MCF 10A (cell line): ENCODE results near the gene PLEKHG7. TPM values are rescaled to one million over a fixed set of nuclear protein-coding genes. Genes with fewer than 3 reads are reported as not detected.

Experiments
- BruUV-seq: library from RNA; stranded (reverse); fragments of 400-500 nt; replicated peaks from 2 replicates; lab custom pipeline; 2021; lab: Mats Ljungman, UMichigan
- CTCF ChIA-PET: fragments of 300-600 bp; sonication (Branson Sonifier 250); formaldehyde crosslinking; extraction: SDS; loops from one replicate; lab custom pipeline; 2021; ENCODE audit warnings: antibody characterized with exemption, inconsistent platforms; lab: Yijun Ruan, JAX
- POLR2A ChIA-PET: fragments of 300-600, 350-650 bp; sonication (Branson Sonifier 250); formaldehyde crosslinking; extraction: SDS; loops from one replicate; lab custom pipeline; 2020; ENCODE audit warnings: antibody characterized with exemption, inconsistent platforms; lab: Yijun Ruan, JAX
- DNase-seq: peaks from one replicate; pipeline ENCODE4 v3.0.0-alpha.2; 2018; ENCODE audit not compliant: unreplicated experiment
- H3K27ac Mint-ChIP-seq: one replicate; pipeline ENCODE4 v1.8.0; 2022; ENCODE audit warnings: mild to moderate bottlenecking, low read depth, mixed read lengths; ENCODE audit not compliant: unreplicated experiment
- H3K27me3 Mint-ChIP-seq: one replicate; pipeline ENCODE4 v1.8.0; 2022; ENCODE audit warnings: mixed read lengths; ENCODE audit not compliant: insufficient read depth, unreplicated experiment
- H3K36me3 Mint-ChIP-seq: one replicate; pipeline ENCODE4 v1.8.0; 2022; ENCODE audit warnings: mild to moderate bottlenecking, moderate library complexity, mixed read lengths; ENCODE audit not compliant: insufficient read depth, unreplicated experiment
- H3K4me1 Mint-ChIP-seq: one replicate; pipeline ENCODE4 v1.8.0; 2022; ENCODE audit warnings: mixed read lengths; ENCODE audit not compliant: insufficient read depth, unreplicated experiment
- H3K4me3 Mint-ChIP-seq: one replicate; pipeline ENCODE4 v1.8.0; 2022; ENCODE audit warnings: mild to moderate bottlenecking, moderate library complexity, mixed read lengths; ENCODE audit not compliant: unreplicated experiment
- H3K9me3 Mint-ChIP-seq: one replicate; pipeline ENCODE4 v1.8.0; 2022; ENCODE audit warnings: mixed read lengths; ENCODE audit not compliant: unreplicated experiment
- CTCF ChIP-seq: fragments of 200-600 bp; IDR thresholded peaks from one replicate; pipeline ENCODE4 v1.8.0; 2022; ENCODE audit warnings: antibody characterized with exemption, mild to moderate bottlenecking; ENCODE audit not compliant: unreplicated experiment
- intact Hi-C: fragments of 100-400 bp; cut with micrococcal nuclease; formaldehyde crosslinking; loops from 2 replicates; pipeline ENCODE4 v1.14.1; 2022
- total RNA-seq: library from RNA; stranded (reverse); gene quantifications from 2 replicates; pipeline ENCODE4 v1.2.3, GENCODE V29; 2022

PLEKHG7 gene
- total RNA-seq, 1 experiment from 2014 or later: not detected

GRCh38 chr12:92717202-92717601 lies 14.4 kb downstream of the PLEKHG7 start:
- Mint-ChIP-seq H3K27me3 (no peaks in the 10 kb centered on the region), H3K27ac (no peak overlapping the region), H3K9me3 (no peaks in the 10 kb centered on the region), H3K4me1 (peaks cover 6% of the 10 kb centered on the region), H3K36me3 (no peaks in the 10 kb centered on the region), H3K4me3 (no peak overlapping the region)
- intact Hi-C loops: no loop called here
- ChIA-PET CTCF (interaction anchor here (0.7 kb wide), 1 partner anchor 105 kb away, joined by 3 read pairs; no protein-coding TSS in a partner anchor), POLR2A (no interaction called here)
- peak; percentile 9 for TF ChIP-seq CTCF
- peak; percentile 75 for DNase-seq
- BruUV-seq: no TSS peak

DNA sequence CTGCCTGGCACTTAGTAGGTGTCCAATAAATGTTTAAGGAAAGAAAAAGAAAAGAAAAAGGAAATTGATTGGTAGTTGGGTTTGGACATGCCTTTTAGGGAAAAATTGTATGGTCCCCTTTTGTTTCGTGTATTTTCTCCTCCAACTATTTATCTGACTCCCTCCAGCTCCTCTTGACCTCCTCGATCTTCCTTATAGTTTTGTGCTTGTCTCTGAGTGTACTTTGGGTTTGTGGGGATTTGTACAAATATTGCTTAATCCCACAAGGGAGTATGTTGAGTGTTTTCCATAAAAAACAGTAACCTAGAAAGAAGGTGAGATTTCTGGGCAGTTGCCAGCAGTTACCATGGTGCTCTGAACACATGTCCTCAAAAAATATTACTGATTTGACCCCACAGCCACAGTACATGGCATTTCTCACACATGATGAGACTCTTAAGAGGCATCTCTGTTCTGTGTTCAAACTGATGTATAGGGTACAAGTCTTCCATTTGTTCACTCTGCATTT lies 15.7 kb downstream of the PLEKHG7 start:
- CTCF ChIA-PET: no interaction called here

GRCh38 chr12:92719674-92720073 lies 16.9 kb downstream of the PLEKHG7 start:
- POLR2A ChIA-PET: no interaction called here
- DNase-seq: no peak
- intact Hi-C loops: no loop called here
- CTCF ChIA-PET: no interaction called here
- H3K4me1 Mint-ChIP-seq: peaks cover 6% of the 10 kb centered on the region
- no peak for TF ChIP-seq CTCF
- no peak overlapping the region for H3K27ac Mint-ChIP-seq
- no TSS peak for BruUV-seq
- no peaks in the 10 kb centered on the region for H3K36me3 Mint-ChIP-seq
- no peaks in the 10 kb centered on the region for H3K27me3 Mint-ChIP-seq
- no peak overlapping the region for H3K4me3 Mint-ChIP-seq
- H3K9me3 Mint-ChIP-seq: peaks cover 3% of the 10 kb centered on the region

More for the DNA sequence above, 15.7 kb downstream of the PLEKHG7 start:
- no TSS peak for BruUV-seq
- TF ChIP-seq CTCF: no peak
- POLR2A ChIA-PET: interaction anchor here (0.6 kb wide), 1 partner anchor 15 kb away, joined by 3 read pairs; no protein-coding TSS in a partner anchor
- Mint-ChIP-seq H3K9me3 (no peaks in the 10 kb centered on the region), H3K27me3 (no peaks in the 10 kb centered on the region), H3K4me3 (no peak overlapping the region), H3K27ac (no peak overlapping the region), H3K4me1 (peaks cover 6% of the 10 kb centered on the region), H3K36me3 (no peaks in the 10 kb centered on the region)
- intact Hi-C loops: no loop called here
- DNase-seq: peak; percentile 17

DNA sequence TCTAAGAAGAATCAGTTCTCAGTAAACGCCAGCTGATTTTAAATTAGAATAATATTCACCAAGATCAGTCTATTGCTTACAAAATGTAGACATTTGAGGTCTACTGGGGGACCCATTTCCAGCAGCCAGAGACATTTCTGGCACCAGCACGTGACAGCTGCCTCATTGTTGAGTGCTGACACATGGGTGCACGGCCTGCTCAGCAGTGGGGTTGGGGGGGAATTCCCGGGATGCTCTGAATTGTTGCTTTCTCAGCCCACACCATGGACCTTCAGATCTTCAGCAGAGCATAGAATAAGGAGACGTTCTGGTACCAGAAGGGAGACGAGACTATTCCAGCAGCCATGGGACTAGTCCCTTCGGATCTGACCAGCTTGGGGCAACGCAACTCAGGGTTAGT lies 18.3 kb downstream of the PLEKHG7 start:
- intact Hi-C loops: no loop called here
- no peaks in the 10 kb centered on the region for H3K27me3 Mint-ChIP-seq
- peaks cover 12% of the 10 kb centered on the region for H3K9me3 Mint-ChIP-seq
- TF ChIP-seq CTCF: no peak
- CTCF ChIA-PET: interaction anchor here (0.5 to 0.8 kb wide), 3 partner anchors 8 to 24 kb away, joined by 3 to 4 read pairs (median 3); no protein-coding TSS in a partner anchor
- POLR2A ChIA-PET: interaction anchor here (0.9 kb wide), 1 partner anchor 12 kb away, joined by 3 read pairs; no protein-coding TSS in a partner anchor
- H3K4me1 Mint-ChIP-seq: peaks cover 6% of the 10 kb centered on the region
- H3K4me3 Mint-ChIP-seq: no peak overlapping the region
- H3K27ac Mint-ChIP-seq: no peak overlapping the region
- BruUV-seq: no TSS peak
- DNase-seq: no peak
- H3K36me3 Mint-ChIP-seq: no peaks in the 10 kb centered on the region
